Activated naive CD8-positive, alpha-beta T cell treated with anti-CD3 and anti-CD28 coated beads for 36 hours (primary cell): ENCODE data around the gene PDLIM3. TPM values are rescaled to one million over a fixed set of nuclear protein-coding genes. Genes with fewer than 3 reads are reported as not detected.
"Not testable (repeated sequence)": the region's sequence is repeated elsewhere in the genome, so short reads cannot be mapped to it uniquely, and the experiment has no call there.

ENCODE experiments used
- DNase-seq: peaks from one replicate; pipeline ENCODE4 v3.0.0; 2021
- H3K27ac Mint-ChIP-seq: one replicate; pipeline ENCODE4 v1.8.0; 2022; ENCODE audit warnings: mild to moderate bottlenecking, moderate library complexity, mixed read lengths
- H3K27me3 Mint-ChIP-seq: one replicate; pipeline ENCODE4 v1.8.0; 2022; ENCODE audit warnings: mild to moderate bottlenecking, mixed read lengths
- H3K36me3 Mint-ChIP-seq: one replicate; pipeline ENCODE4 v1.8.0; 2021; ENCODE audit warnings: mild to moderate bottlenecking, mixed read lengths
- H3K4me1 Mint-ChIP-seq: one replicate; pipeline ENCODE4 v1.8.0; 2021; ENCODE audit warnings: mixed read lengths
- H3K4me3 Mint-ChIP-seq: one replicate; pipeline ENCODE4 v1.8.0; 2022; ENCODE audit warnings: mild to moderate bottlenecking, moderate library complexity, mixed read lengths
- H3K9me3 Mint-ChIP-seq: one replicate; pipeline ENCODE4 v1.8.0; 2022; ENCODE audit warnings: mixed read lengths
- total RNA-seq, 2 experiments: library from RNA; stranded (reverse); gene quantifications; one replicate each; pipeline ENCODE4 v1.2.3, GENCODE V29; 2021

The PDLIM3 gene
- total RNA-seq, 2 experiments from 2014 or later: not detected

DNA sequence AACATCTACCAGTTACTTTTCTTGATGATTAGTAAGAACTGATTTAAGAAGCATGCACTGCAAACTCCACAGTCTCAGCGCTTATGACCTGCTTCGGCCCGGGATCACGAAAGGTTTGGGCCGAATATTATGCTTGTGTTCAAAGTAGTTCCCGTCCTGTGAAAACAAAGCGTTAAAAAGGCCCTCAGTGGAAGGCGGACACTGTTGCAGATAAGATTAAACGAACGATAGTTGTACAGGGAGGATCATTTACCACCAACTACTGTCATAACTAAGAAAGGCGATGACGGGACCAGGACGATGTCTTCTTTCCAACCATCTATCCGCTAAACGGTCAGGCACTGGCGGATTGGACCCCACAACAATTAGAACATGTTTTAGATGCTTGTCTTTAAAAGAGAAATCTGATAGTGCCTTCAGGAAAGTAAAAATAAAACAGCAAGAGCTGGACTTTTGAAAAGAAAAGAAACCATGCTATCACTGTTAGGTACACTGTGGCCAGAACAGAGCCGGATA lies 21.1 kb downstream of the PDLIM3 start:
- Mint-ChIP-seq H3K36me3 (no peaks in the 10 kb centered on the region), H3K27me3 (peaks cover 70% of the 10 kb centered on the region), H3K27ac (no peak overlapping the region), H3K4me1 (peaks cover 14% of the 10 kb centered on the region), H3K4me3 (no peak overlapping the region), H3K9me3 (no peaks in the 10 kb centered on the region)
- no peak for DNase-seq

DNA sequence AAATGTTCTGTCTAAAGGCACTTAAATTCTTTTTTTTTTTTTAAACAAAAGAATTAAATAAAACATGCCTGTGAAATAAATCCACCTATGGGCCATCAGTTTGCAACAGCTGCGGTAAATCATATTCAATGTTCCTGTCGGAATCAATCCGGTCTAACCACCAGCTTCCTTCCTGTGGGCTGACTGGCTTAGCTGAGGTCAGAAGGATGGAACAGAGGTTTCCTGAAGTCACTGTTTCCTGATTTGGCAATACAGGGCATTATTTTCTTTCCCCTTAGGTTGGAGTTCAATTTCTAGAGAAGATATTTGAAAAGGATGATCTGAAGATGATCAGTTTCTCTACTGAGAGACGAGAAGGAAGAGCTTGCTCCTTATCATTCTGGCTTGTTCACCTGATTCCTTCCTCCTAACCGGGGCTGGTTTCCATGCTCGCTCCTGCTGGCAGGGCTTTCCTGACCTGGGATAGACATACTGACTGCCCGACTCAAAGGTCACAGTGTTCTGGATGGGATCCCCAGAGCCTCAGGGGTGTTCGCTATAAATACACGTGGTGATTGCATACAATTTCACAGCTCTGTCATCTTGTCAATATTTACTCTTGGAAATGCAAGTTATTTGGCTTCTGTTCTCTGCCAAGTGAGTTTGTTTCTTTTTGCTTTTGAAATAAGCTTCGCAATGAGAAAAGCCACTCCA lies 21.7 kb downstream of the PDLIM3 start:
- no peaks in the 10 kb centered on the region for H3K9me3 Mint-ChIP-seq
- H3K4me1 Mint-ChIP-seq: peaks cover 14% of the 10 kb centered on the region
- no peaks in the 10 kb centered on the region for H3K36me3 Mint-ChIP-seq
- peaks cover 67% of the 10 kb centered on the region for H3K27me3 Mint-ChIP-seq
- no peak for DNase-seq
- no peak overlapping the region for H3K4me3 Mint-ChIP-seq
- no peak overlapping the region for H3K27ac Mint-ChIP-seq

GRCh38 chr4:185512516-185512915 lies 22.8 kb downstream of the PDLIM3 start:
- DNase-seq: no peak
- H3K4me3 Mint-ChIP-seq: no peak overlapping the region
- no peaks in the 10 kb centered on the region for H3K36me3 Mint-ChIP-seq
- no peak overlapping the region for H3K27ac Mint-ChIP-seq
- peaks cover 14% of the 10 kb centered on the region for H3K4me1 Mint-ChIP-seq
- H3K27me3 Mint-ChIP-seq: peaks cover 68% of the 10 kb centered on the region
- H3K9me3 Mint-ChIP-seq: no peaks in the 10 kb centered on the region

GRCh38 chr4:185511243-185511642 lies 24.1 kb downstream of the PDLIM3 start:
- Mint-ChIP-seq H3K4me1 (peaks cover 14% of the 10 kb centered on the region), H3K27me3 (peaks cover 65% of the 10 kb centered on the region)
- H3K4me3 Mint-ChIP-seq, H3K27ac Mint-ChIP-seq, H3K9me3 Mint-ChIP-seq, H3K36me3 Mint-ChIP-seq, DNase-seq: not testable (repeated sequence)

DNA sequence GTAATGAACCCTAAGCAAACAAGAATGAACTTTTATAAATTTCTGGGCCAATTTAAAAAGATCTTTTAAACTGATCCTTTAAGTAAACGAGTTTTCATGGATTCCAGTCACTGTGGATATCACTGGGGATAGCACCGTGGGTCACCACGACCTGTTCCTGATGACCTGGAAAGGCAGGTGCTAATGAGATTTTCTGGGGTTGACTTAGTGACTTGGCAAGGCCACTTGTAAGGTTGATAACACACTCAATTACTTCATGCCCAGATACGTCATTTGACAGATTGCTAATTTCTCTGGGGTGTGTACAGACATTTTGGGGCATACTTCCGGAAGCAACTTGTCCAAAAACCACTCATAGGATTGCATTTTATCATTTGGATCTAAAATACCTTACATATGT lies 24.5 kb downstream of the PDLIM3 start:
- H3K27ac Mint-ChIP-seq: no peak overlapping the region
- DNase-seq: no peak
- no peaks in the 10 kb centered on the region for H3K9me3 Mint-ChIP-seq
- H3K4me3 Mint-ChIP-seq: no peak overlapping the region
- H3K4me1 Mint-ChIP-seq: peaks cover 14% of the 10 kb centered on the region
- H3K36me3 Mint-ChIP-seq: no peaks in the 10 kb centered on the region
- peaks cover 66% of the 10 kb centered on the region for H3K27me3 Mint-ChIP-seq

GRCh38 chr4:185508181-185508580 lies 27.1 kb downstream of the PDLIM3 start:
- peaks cover 62% of the 10 kb centered on the region for H3K27me3 Mint-ChIP-seq
- no peaks in the 10 kb centered on the region for H3K36me3 Mint-ChIP-seq
- peaks cover 7% of the 10 kb centered on the region for H3K4me1 Mint-ChIP-seq
- H3K9me3 Mint-ChIP-seq: no peaks in the 10 kb centered on the region
- H3K4me3 Mint-ChIP-seq: no peak overlapping the region
- no peak for DNase-seq
- no peak overlapping the region for H3K27ac Mint-ChIP-seq

DNA sequence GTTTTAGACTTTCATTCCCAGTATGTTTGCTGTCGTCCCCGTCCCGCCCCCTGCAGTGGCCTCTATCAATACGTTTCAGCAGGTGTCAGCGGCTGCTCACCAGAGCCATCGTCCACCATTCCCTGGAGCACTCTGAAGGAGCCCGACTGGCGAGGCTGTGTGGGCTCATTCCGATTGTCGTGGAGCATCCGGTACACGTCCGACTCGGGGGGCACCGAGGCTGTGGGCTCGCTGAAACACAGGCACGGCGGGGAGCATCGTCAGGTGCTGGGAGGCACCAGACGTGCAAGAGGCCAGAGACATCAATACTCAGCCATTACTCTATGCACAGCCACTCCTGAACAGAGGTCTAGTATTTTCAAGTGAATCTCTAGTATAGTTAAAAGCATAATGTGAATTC lies 28.9 kb downstream of the PDLIM3 start:
- H3K4me3 Mint-ChIP-seq: no peak overlapping the region
- H3K27ac Mint-ChIP-seq: no peak overlapping the region
- no peaks in the 10 kb centered on the region for H3K4me1 Mint-ChIP-seq
- H3K9me3 Mint-ChIP-seq: no peaks in the 10 kb centered on the region
- DNase-seq: no peak
- H3K27me3 Mint-ChIP-seq: peaks cover 55% of the 10 kb centered on the region
- no peaks in the 10 kb centered on the region for H3K36me3 Mint-ChIP-seq

GRCh38 chr4:185504098-185505047 lies 30.9 kb downstream of the PDLIM3 start:
- Mint-ChIP-seq H3K4me3 (no peak overlapping the region), H3K4me1 (no peaks in the 10 kb centered on the region), H3K27ac (no peak overlapping the region), H3K9me3 (peaks cover 9% of the 10 kb centered on the region), H3K36me3 (no peaks in the 10 kb centered on the region), H3K27me3 (peaks cover 40% of the 10 kb centered on the region)
- no peak for DNase-seq

GRCh38 chr4:185502386-185502785 lies 32.9 kb downstream of the PDLIM3 start:
- Mint-ChIP-seq H3K9me3 (peaks cover 9% of the 10 kb centered on the region), H3K27ac (no peak overlapping the region), H3K36me3 (no peaks in the 10 kb centered on the region), H3K4me1 (no peaks in the 10 kb centered on the region), H3K27me3 (peaks cover 37% of the 10 kb centered on the region), H3K4me3 (no peak overlapping the region)
- DNase-seq: no peak

GRCh38 chr4:185500576-185500975 lies 34.7 kb downstream of the PDLIM3 start:
- no peak for DNase-seq
- Mint-ChIP-seq H3K27me3 (peaks cover 37% of the 10 kb centered on the region), H3K4me3 (no peak overlapping the region), H3K27ac (no peak overlapping the region), H3K36me3 (no peaks in the 10 kb centered on the region), H3K9me3 (peaks cover 9% of the 10 kb centered on the region), H3K4me1 (no peaks in the 10 kb centered on the region)

GRCh38 chr4:185500035-185500434 lies 35.3 kb downstream of the PDLIM3 start:
- Mint-ChIP-seq H3K9me3 (peaks cover 9% of the 10 kb centered on the region), H3K27ac (no peak overlapping the region), H3K4me1 (no peaks in the 10 kb centered on the region), H3K27me3 (peaks cover 36% of the 10 kb centered on the region), H3K4me3 (no peak overlapping the region), H3K36me3 (no peaks in the 10 kb centered on the region)
- DNase-seq: no peak

- Mint-ChIP-seq H3K27ac (no peak overlapping the region), H3K36me3 (no peaks in the 10 kb centered on the region), H3K27me3 (peaks cover 39% of the 10 kb centered on the region), H3K9me3 (peaks cover 12% of the 10 kb centered on the region), H3K4me1 (no peaks in the 10 kb centered on the region), H3K4me3 (no peak overlapping the region)
- DNase-seq: no peak
These were observed 46.7 kb downstream of the PDLIM3 start for GRCh38 chr4:185488650-185489049.

GRCh38 chr4:185481401-185481800 lies 53.9 kb downstream of the PDLIM3 start:
- Mint-ChIP-seq H3K4me3 (no peak overlapping the region), H3K9me3 (no peaks in the 10 kb centered on the region), H3K27me3 (peaks cover 64% of the 10 kb centered on the region), H3K27ac (no peak overlapping the region), H3K36me3 (no peaks in the 10 kb centered on the region), H3K4me1 (no peaks in the 10 kb centered on the region)
- DNase-seq: no peak

DNA sequence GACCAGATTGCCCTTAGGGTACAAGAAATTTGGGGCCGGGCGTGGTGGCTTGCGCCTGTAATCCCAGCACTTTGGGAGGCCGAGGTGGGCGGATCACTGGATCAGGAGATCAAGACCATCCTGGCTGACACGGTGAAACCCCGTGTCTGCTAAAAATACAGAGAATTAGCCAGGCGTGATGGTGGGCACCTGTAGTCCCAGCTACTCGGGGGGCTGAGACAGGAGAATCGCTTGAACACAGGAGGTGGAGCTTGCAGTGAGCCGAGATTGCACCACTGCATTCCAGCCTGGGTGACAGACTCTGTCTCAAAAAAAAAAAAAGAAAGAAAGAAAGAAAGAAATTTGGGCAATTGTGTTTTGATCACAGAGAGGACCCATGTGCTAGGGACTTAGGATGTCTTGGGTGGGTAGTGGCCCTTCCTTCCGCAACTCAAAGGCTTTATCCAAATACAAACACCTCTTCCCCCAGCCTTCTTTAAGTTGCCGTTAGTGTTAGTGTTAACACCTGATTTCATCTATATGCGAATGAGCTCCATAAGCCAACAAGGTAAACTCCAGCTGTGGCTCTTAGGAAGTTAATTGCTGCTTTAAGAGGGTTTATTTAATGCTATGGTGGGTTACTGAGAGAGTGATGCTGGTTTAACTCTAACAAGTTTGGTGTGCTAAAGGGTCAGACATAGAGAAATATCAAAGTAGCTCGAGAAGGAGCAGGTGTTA lies 55.1 kb downstream of the PDLIM3 start:
- H3K36me3 Mint-ChIP-seq: no peaks in the 10 kb centered on the region
- no peak for DNase-seq
- H3K27ac Mint-ChIP-seq: no peak overlapping the region
- H3K27me3 Mint-ChIP-seq: peaks cover 54% of the 10 kb centered on the region
- no peaks in the 10 kb centered on the region for H3K4me1 Mint-ChIP-seq
- H3K4me3 Mint-ChIP-seq: no peak overlapping the region
- no peaks in the 10 kb centered on the region for H3K9me3 Mint-ChIP-seq

- Mint-ChIP-seq H3K4me1 (no peaks in the 10 kb centered on the region), H3K36me3 (no peaks in the 10 kb centered on the region), H3K27ac (no peak overlapping the region), H3K4me3 (no peak overlapping the region), H3K27me3 (peaks cover 51% of the 10 kb centered on the region), H3K9me3 (no peaks in the 10 kb centered on the region)
- DNase-seq: no peak
These were observed 55.8 kb downstream of the PDLIM3 start for GRCh38 chr4:185479507-185479971.
